Measurements from ENCODE around the gene L1CAM.

DNA sequence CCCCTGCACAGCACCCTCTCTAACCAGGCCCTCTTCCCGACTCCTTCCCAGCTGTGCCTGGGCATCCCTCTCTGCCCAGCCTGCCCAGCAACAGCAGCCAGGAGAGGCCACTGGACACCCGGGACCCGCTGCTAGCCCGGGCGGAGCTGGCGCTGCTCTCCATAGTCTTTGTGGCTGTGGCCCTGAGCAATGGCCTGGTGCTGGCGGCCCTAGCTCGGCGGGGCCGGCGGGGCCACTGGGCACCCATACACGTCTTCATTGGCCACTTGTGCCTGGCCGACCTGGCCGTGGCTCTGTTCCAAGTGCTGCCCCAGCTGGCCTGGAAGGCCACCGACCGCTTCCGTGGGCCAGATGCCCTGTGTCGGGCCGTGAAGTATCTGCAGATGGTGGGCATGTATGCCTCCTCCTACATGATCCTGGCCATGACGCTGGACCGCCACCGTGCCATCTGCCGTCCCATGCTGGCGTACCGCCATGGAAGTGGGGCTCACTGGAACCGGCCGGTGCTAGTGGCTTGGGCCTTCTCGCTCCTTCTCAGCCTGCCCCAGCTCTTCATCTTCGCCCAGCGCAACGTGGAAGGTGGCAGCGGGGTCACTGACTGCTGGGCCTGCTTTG is 19.6 kb upstream of the L1CAM start:
- TF ChIP-seq, protein P1, sequence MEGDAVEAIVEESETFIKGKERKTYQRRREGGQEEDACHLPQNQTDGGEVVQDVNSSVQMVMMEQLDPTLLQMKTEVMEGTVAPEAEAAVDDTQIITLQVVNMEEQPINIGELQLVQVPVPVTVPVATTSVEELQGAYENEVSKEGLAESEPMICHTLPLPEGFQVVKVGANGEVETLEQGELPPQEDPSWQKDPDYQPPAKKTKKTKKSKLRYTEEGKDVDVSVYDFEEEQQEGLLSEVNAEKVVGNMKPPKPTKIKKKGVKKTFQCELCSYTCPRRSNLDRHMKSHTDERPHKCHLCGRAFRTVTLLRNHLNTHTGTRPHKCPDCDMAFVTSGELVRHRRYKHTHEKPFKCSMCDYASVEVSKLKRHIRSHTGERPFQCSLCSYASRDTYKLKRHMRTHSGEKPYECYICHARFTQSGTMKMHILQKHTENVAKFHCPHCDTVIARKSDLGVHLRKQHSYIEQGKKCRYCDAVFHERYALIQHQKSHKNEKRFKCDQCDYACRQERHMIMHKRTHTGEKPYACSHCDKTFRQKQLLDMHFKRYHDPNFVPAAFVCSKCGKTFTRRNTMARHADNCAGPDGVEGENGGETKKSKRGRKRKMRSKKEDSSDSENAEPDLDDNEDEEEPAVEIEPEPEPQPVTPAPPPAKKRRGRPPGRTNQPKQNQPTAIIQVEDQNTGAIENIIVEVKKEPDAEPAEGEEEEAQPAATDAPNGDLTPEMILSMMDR (conservative IDR thresholded peaks at IDR 0.05; ENCODE audit: low read length): no peak
- no peak for TF ChIP-seq EZH2phosphoT487 (IDR thresholded peaks at IDR 0.05; ENCODE audit: borderline replicate concordance, low read depth, low read length)
